ENCODE measurements around the gene MSH3.

DNA sequence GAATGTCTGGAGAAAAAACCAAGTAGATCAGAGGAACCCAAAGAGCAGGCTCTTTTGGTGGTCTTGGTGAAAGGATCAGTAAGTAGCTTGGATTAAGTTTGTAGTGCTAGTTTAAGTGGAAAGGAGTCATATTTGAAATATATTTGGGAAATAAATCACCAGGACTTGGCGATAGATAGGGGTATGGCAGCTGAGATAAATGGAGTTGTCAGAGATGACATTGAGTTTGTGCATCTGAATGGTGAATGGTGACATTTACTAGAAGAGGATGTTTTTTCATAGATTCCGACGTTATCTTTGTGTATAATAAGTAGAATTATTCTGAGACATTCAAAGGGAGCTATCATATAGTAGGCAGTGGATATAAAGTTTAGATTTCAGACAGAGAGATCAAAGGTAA lies 162.1 kb downstream of the MSH3 start:
- TF ChIP-seq, protein P1, sequence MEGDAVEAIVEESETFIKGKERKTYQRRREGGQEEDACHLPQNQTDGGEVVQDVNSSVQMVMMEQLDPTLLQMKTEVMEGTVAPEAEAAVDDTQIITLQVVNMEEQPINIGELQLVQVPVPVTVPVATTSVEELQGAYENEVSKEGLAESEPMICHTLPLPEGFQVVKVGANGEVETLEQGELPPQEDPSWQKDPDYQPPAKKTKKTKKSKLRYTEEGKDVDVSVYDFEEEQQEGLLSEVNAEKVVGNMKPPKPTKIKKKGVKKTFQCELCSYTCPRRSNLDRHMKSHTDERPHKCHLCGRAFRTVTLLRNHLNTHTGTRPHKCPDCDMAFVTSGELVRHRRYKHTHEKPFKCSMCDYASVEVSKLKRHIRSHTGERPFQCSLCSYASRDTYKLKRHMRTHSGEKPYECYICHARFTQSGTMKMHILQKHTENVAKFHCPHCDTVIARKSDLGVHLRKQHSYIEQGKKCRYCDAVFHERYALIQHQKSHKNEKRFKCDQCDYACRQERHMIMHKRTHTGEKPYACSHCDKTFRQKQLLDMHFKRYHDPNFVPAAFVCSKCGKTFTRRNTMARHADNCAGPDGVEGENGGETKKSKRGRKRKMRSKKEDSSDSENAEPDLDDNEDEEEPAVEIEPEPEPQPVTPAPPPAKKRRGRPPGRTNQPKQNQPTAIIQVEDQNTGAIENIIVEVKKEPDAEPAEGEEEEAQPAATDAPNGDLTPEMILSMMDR (conservative IDR thresholded peaks at IDR 0.05; ENCODE audit: low read length), result no peak
- TF ChIP-seq EZH2phosphoT487 (IDR thresholded peaks at IDR 0.05; ENCODE audit: borderline replicate concordance), result no peak

All from Loucy (cell line).